Measurements from ENCODE around the gene DEPDC4. TPM values are rescaled to one million over a fixed set of nuclear protein-coding genes. Genes with fewer than 3 reads are reported as not detected.

The DEPDC4 gene
- total RNA-seq, 2 experiments from 2014 or later = 1.4 to 4.1 TPM

- Histone ChIP-seq H3K4me3 (ENCODE audit: low read depth, low read length, poor library complexity, severe bottlenecking) (no peak overlapping the region), H3K4me1 (ENCODE audit: insufficient read depth, low read length, poor library complexity, severe bottlenecking) (no peaks in the 10 kb centered on the region), H3K27ac (ENCODE audit: low read depth, low read length, poor library complexity, severe bottlenecking) (no peak overlapping the region), H3K9me3 (ENCODE audit: low read length) (no peaks in the 10 kb centered on the region), H3K4me2 (ENCODE audit: low read length) (no peak overlapping the region), H4K20me1 (ENCODE audit: insufficient read depth, low read length) (no peaks in the 10 kb centered on the region), H2AFZ (ENCODE audit: low read length) (no peak overlapping the region), H3K36me3 (ENCODE audit: insufficient read depth, low read length) (peaks cover 93% of the 10 kb centered on the region), H3K79me2 (ENCODE audit: insufficient read depth, low read depth, low read length) (no peaks in the 10 kb centered on the region), H3K9me2 (ENCODE audit: insufficient read depth, low read length) (no peaks in the 10 kb centered on the region)
- intact Hi-C loops (cut with micrococcal nuclease; ENCODE audit: unreplicated experiment) = no loop called here
- ChIA-PET POLR2A (interaction anchor here (0.8 kb wide), 1 partner anchor 10 kb away, joined by 4 read pairs; no protein-coding TSS in a partner anchor), CTCF (ENCODE audit: unreplicated experiment) (no interaction called here)
- DNase-seq (ENCODE audit: low spot score) = no peak
- no TSS peak for BruUV-seq (replicated peaks)
- no peak for TF ChIP-seq EZH2phosphoT487 (IDR thresholded peaks at IDR 0.05; ENCODE audit: borderline replicate concordance, low read depth, low read length)
- TF ChIP-seq CTCF (conservative IDR thresholded peaks at IDR 0.05; ENCODE audit: low read length) = no peak
These were observed 55.2 kb downstream of the DEPDC4 start for GRCh38 chr12:100211698-100212097.

GRCh38 chr12:100208834-100209233 is 58.0 kb downstream of the DEPDC4 start:
- no peaks in the 10 kb centered on the region for H3K9me2 ChIP-seq (ENCODE audit: insufficient read depth, low read length)
- no peak overlapping the region for H3K4me3 ChIP-seq (ENCODE audit: low read depth, low read length, poor library complexity, severe bottlenecking)
- no peaks in the 10 kb centered on the region for H3K9me3 ChIP-seq (ENCODE audit: low read length)
- no TSS peak for BruUV-seq (replicated peaks)
- TF ChIP-seq EZH2phosphoT487 (IDR thresholded peaks at IDR 0.05; ENCODE audit: borderline replicate concordance, low read depth, low read length) (no peak), CTCF (conservative IDR thresholded peaks at IDR 0.05; ENCODE audit: low read length) (no peak)
- ChIA-PET CTCF (ENCODE audit: unreplicated experiment) (no interaction called here), POLR2A (interaction anchor here (0.5 to 0.6 kb wide), 2 partner anchors 10 to 12 kb away, joined by 3 read pairs; no protein-coding TSS in a partner anchor)
- H3K4me2 ChIP-seq (ENCODE audit: low read length) = no peak overlapping the region
- no peak overlapping the region for H2AFZ ChIP-seq (ENCODE audit: low read length)
- peaks cover 18% of the 10 kb centered on the region; the same call in 1 of the 2 replicates for H3K79me2 ChIP-seq (ENCODE audit: insufficient read depth, low read depth, low read length)
- intact Hi-C loops (cut with micrococcal nuclease; ENCODE audit: unreplicated experiment) = no loop called here
- no peaks in the 10 kb centered on the region for H3K4me1 ChIP-seq (ENCODE audit: insufficient read depth, low read length, poor library complexity, severe bottlenecking)
- peaks cover 86% of the 10 kb centered on the region for H3K36me3 ChIP-seq (ENCODE audit: insufficient read depth, low read length)
- no peak for DNase-seq (ENCODE audit: low spot score)
- no peak overlapping the region for H3K27ac ChIP-seq (ENCODE audit: low read depth, low read length, poor library complexity, severe bottlenecking)
- H4K20me1 ChIP-seq (ENCODE audit: insufficient read depth, low read length) = no peaks in the 10 kb centered on the region

GRCh38 chr12:100207311-100207710 is 59.6 kb downstream of the DEPDC4 start:
- TF ChIP-seq CTCF (conservative IDR thresholded peaks at IDR 0.05; ENCODE audit: low read length) (no peak), EZH2phosphoT487 (IDR thresholded peaks at IDR 0.05; ENCODE audit: borderline replicate concordance, low read depth, low read length) (no peak)
- no TSS peak for BruUV-seq (replicated peaks)
- Histone ChIP-seq H3K36me3 (ENCODE audit: insufficient read depth, low read length) (peaks cover 72% of the 10 kb centered on the region), H3K4me2 (ENCODE audit: low read length) (no peak overlapping the region), H4K20me1 (ENCODE audit: insufficient read depth, low read length) (no peaks in the 10 kb centered on the region), H2AFZ (ENCODE audit: low read length) (no peak overlapping the region), H3K27ac (ENCODE audit: low read depth, low read length, poor library complexity, severe bottlenecking) (no peak overlapping the region), H3K9me3 (ENCODE audit: low read length) (no peaks in the 10 kb centered on the region), H3K4me3 (ENCODE audit: low read depth, low read length, poor library complexity, severe bottlenecking) (no peak overlapping the region), H3K9me2 (ENCODE audit: insufficient read depth, low read length) (no peaks in the 10 kb centered on the region), H3K4me1 (ENCODE audit: insufficient read depth, low read length, poor library complexity, severe bottlenecking) (peaks cover 8% of the 10 kb centered on the region), H3K79me2 (ENCODE audit: insufficient read depth, low read depth, low read length) (peaks cover 27% of the 10 kb centered on the region; the same call in 1 of the 2 replicates)
- DNase-seq (ENCODE audit: low spot score) = no peak
- CTCF ChIA-PET (ENCODE audit: unreplicated experiment) = no interaction called here
- POLR2A ChIA-PET = no interaction called here
- intact Hi-C loops (cut with micrococcal nuclease; ENCODE audit: unreplicated experiment) = no loop called here
